Measurements from ENCODE around the gene ACSS1.

DNA sequence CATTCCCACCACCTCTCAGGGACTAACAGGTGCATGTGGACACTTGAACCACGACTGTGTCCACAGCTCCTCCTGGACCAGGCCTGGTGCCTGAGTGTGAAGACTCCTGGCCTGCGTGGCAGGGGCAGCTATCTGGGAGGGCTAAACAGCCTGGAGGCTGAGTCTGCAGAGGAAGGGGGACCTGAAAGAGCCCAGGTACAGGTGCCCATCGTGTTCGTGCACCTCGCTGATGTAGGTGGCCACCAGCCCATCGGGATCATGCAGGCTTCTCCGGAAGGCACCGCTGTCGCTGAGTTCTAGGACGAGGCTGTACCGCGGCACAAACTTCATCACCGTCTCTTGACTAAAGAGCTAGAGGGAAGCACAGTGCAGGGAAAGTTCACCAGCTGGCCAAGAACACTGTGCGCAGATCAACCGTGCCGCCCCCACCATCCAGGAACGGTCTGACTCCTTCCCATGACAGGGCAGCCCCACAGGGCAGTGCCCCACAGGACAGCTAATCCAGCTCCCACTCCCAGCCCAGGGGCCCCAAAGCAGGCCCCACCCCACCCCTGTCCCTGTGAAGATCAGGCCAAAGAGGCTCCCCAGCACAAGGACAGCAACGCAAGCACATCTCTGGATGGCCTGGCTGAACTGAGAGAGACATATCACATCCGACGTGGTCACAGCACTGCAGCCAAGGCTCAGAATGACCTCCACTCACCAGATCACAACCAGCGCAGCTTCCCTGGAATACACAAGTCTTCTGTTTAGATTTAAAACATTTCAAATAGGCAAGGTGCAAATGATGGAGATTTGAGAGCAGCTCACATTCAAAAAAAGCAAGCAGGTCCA lies 94.0 kb downstream of the ACSS1 start:
- TF ChIP-seq, protein P1, sequence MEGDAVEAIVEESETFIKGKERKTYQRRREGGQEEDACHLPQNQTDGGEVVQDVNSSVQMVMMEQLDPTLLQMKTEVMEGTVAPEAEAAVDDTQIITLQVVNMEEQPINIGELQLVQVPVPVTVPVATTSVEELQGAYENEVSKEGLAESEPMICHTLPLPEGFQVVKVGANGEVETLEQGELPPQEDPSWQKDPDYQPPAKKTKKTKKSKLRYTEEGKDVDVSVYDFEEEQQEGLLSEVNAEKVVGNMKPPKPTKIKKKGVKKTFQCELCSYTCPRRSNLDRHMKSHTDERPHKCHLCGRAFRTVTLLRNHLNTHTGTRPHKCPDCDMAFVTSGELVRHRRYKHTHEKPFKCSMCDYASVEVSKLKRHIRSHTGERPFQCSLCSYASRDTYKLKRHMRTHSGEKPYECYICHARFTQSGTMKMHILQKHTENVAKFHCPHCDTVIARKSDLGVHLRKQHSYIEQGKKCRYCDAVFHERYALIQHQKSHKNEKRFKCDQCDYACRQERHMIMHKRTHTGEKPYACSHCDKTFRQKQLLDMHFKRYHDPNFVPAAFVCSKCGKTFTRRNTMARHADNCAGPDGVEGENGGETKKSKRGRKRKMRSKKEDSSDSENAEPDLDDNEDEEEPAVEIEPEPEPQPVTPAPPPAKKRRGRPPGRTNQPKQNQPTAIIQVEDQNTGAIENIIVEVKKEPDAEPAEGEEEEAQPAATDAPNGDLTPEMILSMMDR (IDR thresholded peaks at IDR 0.05) = no peak
- no peak for TF ChIP-seq POLR2A (IDR thresholded peaks at IDR 0.05)

All from body of pancreas (tissue), 4 donors.